NCI-H146 treated with DMSO at 0.1 percent for 48 hours (cell line): ENCODE results near the gene FTCD.
"Not testable (repeated sequence)": the region's sequence is repeated elsewhere in the genome, so short reads cannot be mapped to it uniquely, and the experiment has no call there.

Experiments
- DNase-seq: peaks from one replicate; lab custom pipeline; 2025; ENCODE audit not compliant: unreplicated experiment; lab: John Stamatoyannopoulos, UW

The FTCD gene

DNA sequence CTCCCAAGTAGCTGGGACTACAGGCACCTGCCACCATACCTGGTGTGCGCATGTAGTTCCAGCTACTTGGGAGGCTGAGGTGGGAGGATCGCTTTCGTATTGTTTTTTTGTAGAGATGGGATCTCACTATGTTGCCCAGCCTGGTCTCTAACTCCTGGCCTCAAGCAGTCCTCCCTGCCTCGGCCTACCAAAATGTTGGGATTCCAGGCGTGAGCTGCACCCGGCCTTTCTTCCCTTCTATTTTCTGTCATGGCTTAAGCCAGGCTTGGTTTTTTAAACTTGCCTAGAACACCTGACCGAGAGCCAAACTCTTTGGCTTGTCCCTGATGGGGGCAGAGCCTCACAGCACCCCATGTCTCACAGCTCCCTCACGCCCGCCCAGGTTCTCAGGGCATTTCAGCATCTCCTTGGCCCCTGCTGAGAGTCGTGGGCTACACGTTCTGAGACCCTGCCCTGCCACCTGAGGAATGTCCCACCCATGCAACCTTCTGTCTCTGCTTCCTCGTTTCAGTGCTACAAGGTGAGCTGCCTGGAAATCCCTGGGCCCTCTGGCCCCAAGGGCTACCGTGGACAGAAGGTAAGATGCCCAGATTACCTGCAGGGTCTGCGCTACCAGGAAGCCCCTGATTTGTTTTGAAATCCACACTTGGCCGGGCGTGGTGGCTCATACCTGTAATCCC, 41.7 kb downstream of the FTCD start:
- no peak for DNase-seq

DNA sequence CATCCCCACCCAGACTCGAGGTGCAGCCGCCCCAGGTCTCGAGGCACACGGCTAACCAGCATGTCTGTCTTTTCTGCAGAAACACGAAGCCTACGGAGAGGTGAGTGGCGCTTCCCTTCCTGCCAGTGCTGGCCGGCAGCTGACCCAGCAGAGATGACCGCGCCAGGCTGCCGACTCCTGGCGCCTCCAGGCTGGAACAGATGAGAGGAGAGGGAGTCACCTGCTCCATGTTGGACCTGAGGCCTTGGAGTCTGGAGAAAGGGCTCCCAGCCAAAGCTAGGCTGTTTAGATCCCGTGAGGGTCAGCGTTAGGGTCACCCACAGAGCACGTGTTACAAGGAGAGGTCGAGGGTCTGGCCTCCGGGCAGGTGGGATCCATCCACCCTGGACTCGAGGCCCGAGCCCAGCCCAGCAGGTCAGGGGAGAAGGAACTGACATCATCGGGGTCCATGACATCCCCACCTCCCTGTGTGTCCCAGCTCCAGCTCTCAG, 42.6 kb downstream of the FTCD start:
- no peak for DNase-seq

DNA sequence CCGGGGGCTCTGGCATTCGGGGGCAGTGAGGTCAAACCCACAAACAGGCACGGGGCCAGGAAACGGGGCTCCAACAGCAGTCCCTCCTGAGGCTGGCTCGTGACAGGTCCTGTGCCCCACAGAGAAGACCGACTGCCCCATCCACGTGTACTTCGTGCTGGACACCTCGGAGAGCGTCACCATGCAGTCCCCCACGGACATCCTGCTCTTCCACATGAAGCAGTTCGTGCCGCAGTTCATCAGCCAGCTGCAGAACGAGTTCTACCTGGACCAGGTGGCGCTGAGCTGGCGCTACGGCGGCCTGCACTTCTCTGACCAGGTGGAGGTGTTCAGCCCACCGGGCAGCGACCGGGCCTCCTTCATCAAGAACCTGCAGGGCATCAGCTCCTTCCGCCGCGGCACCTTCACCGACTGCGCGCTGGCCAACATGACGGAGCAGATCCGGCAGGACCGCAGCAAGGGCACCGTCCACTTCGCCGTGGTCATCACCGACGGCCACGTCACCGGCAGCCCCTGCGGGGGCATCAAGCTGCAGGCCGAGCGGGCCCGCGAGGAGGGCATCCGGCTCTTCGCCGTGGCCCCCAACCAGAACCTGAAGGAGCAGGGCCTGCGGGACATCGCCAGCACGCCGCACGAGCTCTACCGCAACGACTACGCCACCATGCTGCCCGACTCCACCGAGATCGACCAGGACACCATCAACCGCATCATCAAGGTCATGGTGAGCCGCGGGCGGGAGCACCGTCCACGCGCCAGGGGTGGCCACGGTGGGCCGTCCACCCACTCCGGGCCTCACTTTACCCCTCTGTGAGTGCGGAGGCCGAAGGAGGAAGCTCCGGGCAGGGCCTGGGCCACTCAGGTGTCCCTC, 43.3 kb downstream of the FTCD start:
- no peak for DNase-seq

DNA sequence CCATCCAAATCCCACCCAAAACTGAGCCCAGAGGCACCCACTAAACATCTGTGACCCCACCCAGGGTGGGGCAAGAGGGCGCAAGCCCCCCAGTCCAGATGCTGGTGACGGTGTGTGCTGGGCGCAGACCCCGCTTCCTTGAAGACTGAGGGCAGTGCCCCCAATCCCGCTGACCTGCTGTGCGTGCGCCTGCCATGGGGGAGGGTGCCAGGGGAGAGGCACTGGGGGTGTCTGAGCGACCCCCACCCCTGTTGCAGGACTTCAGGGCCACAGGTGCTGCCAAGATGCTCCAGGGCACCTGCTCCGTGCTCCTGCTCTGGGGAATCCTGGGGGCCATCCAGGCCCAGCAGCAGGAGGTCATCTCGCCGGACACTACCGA, 44.2 kb downstream of the FTCD start:
- DNase-seq, result no peak

DNA sequence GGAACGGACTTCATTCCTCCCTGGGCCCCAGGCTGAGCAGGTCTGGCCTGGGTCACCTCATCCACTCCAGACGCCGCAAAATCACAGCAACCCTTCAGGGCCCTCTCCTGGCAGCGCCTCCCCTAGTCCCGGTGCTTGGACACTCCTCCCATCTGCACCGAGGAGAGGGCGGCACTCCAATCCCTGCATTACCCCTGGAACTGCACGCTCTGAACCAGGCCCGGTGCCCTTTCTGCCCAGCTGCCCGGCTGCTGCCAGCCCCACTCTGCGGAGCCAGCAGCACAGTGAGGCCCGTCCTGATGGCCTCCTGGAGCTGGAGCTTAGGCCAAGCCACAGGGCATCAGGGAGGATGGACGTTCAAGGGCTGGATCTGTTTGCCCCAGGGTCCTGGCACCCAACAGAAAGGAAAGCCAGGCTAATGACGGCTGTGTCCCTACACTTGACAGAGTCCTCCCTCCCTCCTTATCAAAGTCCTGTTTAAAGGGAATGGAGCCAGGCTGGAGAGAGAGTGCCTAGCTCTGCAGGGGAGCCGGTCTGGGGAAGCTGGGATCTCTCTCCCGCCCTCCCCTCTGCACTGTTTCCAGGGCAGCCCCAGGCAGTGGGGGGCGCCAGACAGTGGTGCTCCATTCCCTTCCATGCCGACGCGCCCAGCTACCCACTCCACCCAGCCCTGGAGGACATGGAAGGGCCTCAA, 44.7 kb downstream of the FTCD start:
- DNase-seq, result no peak

DNA sequence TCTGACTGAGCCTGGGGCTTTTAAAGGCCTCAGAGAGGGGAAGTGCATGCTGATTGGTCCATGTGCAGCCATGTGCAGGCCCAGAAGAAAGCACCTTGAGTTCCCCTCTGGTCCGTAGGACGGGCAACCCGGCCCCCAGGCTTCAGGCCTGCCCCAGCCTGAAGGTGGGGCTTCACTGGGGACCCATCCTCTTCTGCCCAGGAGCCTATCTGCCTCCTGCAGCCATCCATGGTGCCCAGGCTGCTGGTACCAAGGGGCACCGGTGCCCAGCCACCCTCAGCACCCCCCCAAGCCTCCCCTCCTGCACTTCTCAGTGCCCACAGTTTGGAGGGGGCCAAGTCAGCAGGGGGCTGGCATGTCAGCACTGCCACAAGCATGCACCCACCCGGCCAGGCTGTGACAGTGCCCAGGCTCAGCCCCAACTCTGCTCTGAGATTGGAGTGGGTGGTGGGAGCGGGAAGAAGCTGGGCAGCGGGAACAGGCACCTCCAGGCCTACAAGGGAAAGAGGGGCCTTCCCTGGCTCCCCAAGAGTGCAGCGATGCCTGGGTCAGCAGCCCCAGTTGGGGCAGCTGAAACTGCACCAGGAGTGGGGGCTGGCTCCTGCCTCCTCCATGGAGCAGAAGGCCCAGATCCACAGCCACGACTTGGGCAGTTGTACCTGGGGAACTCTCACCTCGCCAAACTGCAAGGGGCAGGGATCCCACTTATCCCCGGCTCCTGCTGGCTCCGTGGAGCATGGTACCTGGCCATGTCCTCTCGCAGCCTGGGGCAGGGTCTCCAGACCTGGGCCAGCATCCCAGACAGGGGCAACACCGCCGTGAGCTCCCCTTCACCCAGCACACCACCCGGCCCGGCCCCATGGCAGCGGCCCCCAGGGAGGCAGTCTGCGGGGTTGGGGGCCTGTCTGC, 45.8 kb downstream of the FTCD start:
- no peak for DNase-seq

DNA sequence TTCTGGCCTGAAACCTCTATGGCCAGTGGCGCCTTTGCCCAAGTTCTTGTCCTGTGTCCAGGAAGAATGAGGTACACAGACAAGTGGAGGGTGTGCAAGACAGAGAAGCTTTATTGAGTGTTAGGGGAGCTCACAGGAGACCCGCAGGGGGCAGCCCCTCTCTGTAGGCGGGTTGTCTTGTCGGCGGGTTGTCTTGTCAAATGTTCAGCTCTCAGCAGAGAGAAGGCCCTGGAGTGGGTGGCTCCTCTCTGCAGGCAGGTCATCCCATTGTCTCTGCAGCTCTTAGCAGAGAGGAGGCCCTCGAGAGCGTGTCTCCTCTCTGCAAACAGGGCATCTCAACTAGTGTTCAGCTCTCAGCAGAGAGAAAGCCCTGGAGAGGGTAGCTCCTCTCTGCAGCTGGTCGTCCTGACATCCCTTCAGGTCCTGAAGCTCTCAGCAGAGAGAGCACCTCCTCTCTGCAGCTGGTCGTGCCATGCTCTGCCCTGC, 46.5 kb downstream of the FTCD start:
- DNase-seq, result no peak

DNA sequence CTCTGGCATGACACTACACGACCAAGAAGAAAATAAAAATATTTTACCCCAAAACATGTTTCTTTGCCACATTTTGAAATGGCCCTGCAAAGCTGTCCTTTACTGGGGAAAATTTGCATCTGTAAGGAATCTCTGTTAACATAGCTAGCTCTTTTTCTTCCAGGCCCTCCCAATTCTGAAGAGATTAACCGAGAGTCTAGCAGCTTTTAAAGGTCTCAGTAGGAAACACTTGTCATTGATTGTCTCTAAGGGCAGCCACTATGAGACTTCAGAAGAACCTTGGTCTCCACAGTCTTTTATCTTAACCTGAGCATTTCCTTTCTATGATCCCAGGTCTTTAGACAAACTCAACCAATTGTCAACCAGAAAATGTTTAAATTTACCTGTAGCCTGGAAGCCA, 48.0 kb downstream of the FTCD start:
- not testable (repeated sequence) for DNase-seq

DNA sequence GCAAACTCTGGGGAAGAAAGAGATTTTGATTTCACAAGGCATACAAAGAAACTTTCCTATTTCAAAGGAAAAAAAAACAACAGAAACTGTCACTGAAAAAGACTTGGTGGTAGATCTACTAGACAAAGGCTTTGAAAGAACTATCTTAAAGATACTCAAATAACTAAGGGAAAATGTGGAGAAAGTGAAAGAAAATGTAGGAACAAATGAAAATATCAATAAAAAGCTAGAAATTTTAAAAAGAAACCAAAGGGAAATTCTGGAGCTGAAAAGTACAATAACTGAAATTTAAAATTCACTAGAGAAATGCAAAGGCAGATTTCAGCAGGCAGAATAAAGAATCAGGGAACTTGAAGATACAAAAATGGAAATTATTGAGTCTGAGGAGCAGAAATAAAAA, 51.3 kb downstream of the FTCD start:
- no peak for DNase-seq

DNA sequence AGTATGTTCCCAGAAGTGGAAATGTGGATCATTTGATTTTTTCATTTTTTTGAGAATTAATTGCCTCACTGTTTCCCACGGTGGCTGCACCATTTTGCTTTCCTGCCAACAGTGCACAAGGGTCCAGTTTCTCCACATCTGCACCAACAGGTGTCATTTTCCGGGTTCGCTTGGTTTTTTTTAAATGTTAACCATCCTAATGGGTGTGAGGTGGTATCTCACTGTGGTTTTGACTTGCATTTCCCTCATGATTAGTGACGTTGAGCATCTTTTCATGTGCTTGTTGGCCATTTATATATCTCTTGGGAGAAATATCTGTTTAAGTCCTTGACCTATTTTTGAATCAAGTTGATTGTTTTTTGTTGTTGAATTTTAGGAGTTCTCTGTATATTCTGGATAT, 54.5 kb downstream of the FTCD start:
- DNase-seq, result no peak

DNA sequence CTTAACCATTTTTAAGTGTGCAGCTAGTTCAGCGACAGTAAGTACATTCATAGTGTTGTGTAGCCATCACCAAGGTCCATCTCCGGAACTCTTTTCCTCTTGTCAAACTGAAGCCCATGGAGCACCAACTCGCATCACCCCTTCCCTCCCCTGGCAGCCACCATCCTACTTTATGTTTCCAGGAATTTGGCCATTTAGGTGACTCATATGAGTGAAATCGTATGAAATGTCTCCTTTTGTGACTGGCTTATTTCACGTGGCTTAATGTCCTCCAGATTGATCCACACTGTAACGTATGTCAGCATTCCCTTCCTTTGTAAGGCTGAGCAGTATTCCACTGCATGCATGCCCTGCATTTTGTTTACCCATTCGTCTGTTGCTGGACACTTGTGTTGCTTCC, 55.0 kb downstream of the FTCD start:
- no peak for DNase-seq

DNA sequence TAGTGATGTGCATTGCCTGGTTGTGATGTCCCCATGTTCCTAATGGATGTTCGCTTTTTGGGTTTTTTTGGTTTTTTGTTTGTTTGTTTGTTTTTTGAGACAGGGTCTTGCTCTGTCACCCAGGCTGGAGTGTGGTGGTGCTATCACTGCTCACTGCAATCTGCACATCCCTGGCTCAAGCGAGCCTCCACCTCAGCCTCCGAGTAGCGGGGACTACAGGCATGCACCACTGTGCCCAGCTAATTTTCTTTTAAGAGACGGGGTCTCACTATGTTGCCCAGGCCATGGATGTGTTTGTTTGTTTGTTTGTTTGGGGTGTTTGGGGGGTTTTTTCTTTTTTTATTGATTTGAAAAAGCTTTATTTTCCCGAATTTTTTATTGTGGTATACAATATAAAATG, 55.4 kb downstream of the FTCD start:
- no peak for DNase-seq

DNA sequence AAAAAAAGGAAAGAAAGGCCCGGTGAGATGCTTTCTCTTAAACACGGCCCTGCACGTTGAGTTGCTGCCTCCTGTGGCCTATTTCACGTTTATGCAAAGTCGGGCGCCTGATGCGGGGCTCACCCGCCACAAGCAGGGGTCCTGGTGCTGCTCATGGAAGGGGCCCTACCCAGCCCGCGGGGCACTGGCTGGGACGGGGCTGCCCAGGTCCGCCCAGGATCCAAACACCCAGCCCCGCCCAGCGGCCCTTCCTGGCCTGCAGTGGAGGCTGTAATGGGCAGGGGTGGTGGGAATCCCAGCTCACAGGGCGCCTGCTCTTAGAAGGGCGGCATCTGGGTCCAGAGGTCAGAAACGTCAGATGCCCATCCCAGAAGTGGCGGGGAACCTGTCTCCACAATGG, 55.9 kb downstream of the FTCD start:
- DNase-seq, result no peak

DNA sequence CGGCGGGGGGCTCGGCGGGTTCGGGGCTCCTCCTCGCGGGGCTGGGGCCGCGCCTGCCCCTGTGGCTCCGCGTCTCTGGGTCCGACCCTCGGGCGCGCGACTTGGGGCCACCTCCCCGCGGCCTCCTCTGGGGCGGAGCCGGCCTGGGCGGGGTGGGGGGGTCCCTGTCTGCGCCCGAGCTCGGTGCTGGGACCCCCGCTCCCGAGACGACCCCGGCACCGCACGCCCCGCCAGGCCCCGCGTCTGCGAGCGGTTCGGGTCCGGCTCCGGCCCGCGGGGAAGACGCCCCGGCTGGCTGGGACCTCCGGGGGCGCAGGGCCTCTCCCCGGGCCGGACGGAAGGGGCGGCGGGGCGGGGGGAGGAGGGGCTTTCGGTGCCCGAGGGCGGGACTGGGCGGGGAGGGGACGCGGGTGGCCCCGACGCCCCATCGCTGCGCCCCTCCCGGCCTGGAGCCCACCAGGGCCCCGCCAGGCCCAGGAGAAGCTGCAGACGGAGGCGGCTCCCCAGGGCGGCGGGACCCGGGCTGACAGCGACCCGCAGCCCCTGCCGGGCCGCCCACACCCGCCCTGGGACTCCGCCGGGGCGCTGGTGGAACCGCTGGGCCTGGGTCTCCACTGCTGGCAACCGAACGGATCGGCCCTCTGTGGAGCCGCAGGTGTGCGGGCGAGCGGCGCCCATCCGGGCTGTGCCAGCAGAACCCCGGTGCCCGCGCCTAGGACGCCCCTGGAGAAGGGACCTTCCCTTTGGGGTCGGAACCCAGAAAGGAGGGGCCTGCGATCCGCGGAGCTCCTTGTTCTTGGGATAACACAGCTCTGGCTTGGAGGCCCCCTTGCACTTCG, 56.9 kb downstream of the FTCD start:
- DNase-seq, result no peak

DNA sequence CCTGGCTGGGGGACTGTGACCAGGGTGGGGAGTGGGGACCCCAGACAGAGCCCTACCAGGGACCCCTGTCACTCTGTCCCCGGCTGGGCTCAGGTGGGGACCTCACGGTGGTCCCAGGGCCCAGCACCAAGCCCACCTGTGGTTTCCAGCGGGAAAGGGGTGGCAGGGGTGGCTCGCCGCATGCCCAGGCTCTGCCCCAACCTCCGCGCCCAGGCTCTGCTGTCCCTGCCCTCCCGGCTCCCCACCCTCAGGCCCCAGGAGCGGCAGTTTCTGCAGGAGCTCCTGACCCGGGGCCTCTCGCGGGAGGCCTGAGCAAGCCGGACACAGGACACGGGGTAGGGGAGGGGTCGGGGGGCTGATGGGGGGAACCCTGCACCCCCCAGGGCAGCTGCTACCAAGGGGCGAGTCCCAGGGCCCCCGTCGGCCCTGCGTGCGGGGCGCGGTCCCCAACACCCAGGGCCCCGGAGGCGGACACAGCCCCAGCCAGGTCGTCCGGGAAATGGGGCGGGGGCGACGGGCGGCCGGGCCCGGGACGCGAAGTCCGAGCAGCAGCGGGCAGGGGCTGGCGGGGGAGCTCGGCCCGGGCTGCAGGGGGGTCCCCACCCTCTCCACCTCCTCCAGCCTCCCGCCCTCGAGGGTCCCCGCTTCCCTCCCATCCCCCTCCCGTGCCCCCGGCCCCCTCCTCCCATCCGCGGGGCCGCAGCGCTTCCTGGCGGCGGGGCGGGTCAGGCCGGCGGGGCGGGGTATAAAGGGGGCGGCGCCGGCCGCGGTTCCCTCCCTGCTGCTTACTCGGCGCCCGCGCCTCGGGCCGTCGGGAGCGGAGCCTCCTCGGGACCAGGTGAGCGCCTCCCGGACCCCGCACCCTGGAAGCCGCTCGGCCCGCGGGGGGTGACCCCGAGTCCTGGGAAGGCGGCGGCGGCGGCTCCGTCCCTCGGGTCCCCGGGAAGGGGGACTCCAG, 57.8 kb downstream of the FTCD start, which contains the start of gene COL6A2:
COL6A2 (plus strand) TSS at position 777 of the 958 bp plus-strand sequence.
- DNase-seq, result no peak

DNA sequence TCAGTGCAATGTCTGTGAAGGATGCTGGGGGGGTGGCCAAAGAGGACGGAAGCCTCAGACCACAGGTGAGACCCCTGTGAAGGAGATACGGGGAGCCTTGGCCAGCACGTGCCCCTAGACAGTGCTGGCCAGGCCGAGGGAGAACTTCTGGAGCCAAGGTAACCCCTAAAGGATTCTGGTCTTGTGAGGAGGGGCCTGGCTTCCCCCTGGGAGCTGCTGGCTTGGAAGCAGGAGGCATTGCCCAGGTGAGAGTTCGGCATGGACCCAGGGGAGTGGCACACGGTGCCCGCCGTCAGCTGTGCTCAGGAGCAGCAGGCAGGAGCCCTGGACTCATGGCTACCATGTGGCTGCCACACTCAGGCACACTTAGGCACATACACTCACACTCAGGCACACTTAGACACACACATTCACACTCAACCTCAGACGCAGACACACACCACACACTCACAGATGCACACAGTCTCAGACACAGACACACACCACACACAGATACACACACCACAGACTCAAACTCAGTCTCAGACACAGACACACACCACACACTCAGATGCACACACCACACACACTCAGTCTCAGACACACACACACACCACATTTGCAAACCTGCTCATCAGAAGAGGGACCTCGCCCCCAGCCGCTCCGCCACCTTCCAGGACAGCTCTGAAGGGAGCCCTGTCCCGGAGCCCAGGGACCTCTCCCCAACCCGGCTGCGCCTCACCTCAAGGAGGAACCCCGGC, 58.6 kb downstream of the FTCD start:
- no peak for DNase-seq

DNA sequence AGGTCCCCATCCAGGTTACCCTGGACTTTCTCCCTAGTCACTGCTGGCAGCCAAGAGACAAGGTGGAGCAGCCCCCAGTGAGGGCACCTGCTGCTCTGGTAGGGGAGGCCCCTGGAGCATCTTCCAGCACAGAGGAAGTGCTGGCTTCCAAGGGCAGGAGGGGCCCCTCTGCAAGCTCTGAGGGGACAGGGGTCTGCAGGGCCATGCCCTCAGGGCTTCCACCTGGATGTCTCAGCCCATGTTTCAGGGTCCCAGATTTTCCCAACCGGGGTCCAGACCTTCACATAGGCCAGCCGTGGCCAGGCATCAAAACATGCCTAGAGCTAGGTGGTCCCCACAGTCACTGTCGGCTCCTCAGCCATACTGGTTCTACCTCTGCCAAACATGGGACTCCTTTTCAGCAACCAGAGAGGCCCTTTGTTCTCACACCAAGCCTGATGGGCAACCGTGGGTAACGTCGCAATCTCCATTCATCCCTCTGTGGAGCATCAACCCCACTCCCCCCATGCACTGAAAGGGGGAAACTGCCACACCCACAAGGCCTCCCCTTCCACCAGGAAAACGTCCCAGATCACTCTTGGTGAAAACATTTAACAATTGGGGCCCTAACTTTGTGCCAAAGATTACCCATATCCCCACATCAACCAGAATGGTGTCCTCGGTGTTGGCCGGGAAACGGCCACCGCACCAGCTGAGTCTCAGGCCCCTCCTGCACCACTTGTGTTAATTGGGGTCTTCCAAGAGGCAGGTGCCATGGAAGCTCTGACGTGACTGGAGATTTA, 59.4 kb downstream of the FTCD start:
- DNase-seq, result no peak
